Measurements from ENCODE around the gene GSX1.

Gene GSX1

GRCh38 chr13:27834095-27834494, 41.8 kb downstream of the GSX1 start:
- TF ChIP-seq CTCF (IDR thresholded peaks at IDR 0.05; ENCODE audit: extremely low read depth, missing control alignments): no peak
- DNase-seq (ENCODE audit: low spot score): no peak

- no peak for DNase-seq (ENCODE audit: low spot score)
- TF ChIP-seq CTCF (IDR thresholded peaks at IDR 0.05; ENCODE audit: extremely low read depth, missing control alignments): no peak
These were observed 43.5 kb downstream of the GSX1 start for GRCh38 chr13:27835799-27836198.

GRCh38 chr13:27839809-27840467, 47.7 kb downstream of the GSX1 start:
- no peak for DNase-seq (ENCODE audit: low spot score)

GRCh38 chr13:27842571-27842970, 50.3 kb downstream of the GSX1 start:
- no peak for DNase-seq (ENCODE audit: low spot score)
- TF ChIP-seq CTCF (IDR thresholded peaks at IDR 0.05; ENCODE audit: extremely low read depth, missing control alignments): no peak

More at GRCh38 chr13:27839809-27840467, 47.7 kb downstream of the GSX1 start:
- no peak for TF ChIP-seq CTCF (IDR thresholded peaks at IDR 0.05; ENCODE audit: extremely low read depth, missing control alignments)

Data from GM20000 (cell line).